GM18519 (cell line): ENCODE data around the gene XCR1.

Experiments
- ATAC-seq: cut with Tn5 transposase; IDR thresholded peaks from one replicate; pipeline ENCODE4 v1.9.1; 2021; ENCODE audit warnings: mild to moderate bottlenecking, moderate library complexity; ENCODE audit not compliant: unreplicated experiment, low FRiP score

XCR1 gene

GRCh38 chr3:45985532-45986302 lies 41.6 kb downstream of the XCR1 start:
- ATAC-seq, result no peak

GRCh38 chr3:45984331-45985312 lies 42.7 kb downstream of the XCR1 start:
- ATAC-seq, result no peak

- ATAC-seq, result no peak
Observed at GRCh38 chr3:45983770-45984169, 43.5 kb downstream of the XCR1 start.

DNA sequence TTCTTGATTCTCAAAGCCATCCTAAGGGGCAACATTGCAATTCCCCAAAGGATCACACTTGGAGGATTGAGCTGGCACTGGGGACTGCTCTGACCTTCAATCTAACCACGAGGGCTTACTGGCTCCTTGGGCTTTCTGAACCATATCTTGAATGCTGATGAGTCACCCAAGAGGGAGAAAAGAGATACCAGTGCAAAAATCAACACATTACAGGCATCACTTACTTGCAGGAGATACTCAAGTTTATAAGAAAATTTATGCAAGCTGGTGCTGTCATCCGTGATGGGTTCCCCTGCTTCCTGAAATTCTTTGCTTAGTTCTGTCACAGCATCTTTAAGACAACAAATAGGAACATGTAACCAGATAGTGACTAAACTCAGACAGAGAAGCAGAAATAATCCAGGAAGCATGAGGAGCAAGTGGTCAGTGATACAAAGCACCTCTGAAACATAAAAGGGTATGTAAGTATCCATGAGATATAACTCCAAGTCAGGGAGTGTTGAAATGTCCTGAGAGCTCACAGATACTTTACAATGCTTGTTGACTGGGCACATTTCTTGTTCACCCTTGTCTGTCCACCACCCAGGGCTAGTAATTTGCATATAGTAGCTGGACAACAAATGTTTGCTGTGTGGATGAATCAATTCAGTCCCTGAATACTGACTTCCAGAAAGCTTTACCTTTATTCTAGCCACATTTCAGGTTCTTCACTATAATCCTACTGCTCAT lies 45.8 kb downstream of the XCR1 start:
- ATAC-seq, result no peak

- no peak for ATAC-seq
Observed at GRCh38 chr3:45980819-45981218, 46.5 kb downstream of the XCR1 start.

- no peak for ATAC-seq
Observed at GRCh38 chr3:45980229-45980813, 47.0 kb downstream of the XCR1 start.

- no peak for ATAC-seq
Observed at GRCh38 chr3:45979378-45979777, 47.9 kb downstream of the XCR1 start.

DNA sequence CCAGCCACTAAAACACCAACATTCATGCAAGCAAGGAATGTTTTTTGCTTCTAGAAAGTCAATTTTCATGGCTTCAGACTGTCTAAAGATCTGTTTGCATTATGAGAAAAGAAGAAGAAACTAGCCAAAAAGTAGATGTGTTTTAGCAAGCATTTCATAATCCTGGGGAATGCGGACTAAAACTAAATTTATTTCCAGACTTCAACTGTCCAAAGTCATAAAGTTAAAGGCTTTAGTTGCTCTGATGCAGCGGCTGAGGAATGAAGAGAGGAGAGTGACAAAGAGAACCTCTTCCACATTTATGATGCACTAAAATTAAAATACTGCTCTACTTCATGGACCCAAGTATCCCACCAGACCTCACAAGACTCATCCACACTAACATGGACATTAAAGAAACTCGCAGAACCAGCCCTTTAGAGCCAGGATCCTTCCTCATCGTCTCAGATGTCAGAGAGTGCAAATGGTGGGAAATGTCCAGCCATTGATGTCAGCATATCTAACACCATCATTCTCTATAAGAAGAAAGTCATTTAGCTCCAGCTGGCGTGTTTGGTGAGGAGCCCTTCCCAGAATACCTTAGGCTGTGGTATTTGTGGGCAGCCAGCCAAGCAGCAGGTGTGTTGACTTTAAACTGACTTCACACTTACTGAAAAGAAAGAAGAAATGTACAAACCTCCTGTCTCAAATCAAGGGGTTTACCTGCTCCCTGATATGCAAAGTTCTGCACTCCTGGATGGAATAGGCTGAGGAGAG lies 49.1 kb downstream of the XCR1 start:
- no peak for ATAC-seq

- ATAC-seq, result no peak
Observed at GRCh38 chr3:45976191-45977091, 50.8 kb downstream of the XCR1 start.

GRCh38 chr3:45975686-45976085 lies 51.6 kb downstream of the XCR1 start:
- ATAC-seq, result no peak

- no peak for ATAC-seq
Observed at GRCh38 chr3:45974686-45975085, 52.6 kb downstream of the XCR1 start.

- no peak for ATAC-seq
Observed at GRCh38 chr3:45972534-45973402, 54.5 kb downstream of the XCR1 start.

- ATAC-seq, result no peak
Observed at GRCh38 chr3:45969953-45970352, 57.3 kb downstream of the XCR1 start.

DNA sequence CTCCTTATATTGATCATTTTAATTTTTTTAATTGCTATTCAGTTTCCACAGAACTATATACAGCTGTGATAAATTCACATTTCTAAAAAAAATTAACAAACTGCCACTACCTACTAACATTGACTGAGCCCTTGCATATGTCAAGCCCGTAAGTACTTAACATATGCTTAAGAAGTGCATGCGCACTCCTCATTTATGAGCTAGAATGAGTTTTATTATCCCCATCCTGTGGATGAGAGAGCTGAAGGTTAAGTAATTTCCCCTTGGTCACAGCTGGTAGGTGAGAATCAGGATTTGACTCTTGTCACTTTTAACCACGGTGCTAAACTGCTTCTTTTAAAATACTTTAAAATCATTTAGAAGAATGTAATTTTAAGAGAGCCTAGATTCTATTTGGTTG lies 58.2 kb downstream of the XCR1 start:
- no peak for ATAC-seq

DNA sequence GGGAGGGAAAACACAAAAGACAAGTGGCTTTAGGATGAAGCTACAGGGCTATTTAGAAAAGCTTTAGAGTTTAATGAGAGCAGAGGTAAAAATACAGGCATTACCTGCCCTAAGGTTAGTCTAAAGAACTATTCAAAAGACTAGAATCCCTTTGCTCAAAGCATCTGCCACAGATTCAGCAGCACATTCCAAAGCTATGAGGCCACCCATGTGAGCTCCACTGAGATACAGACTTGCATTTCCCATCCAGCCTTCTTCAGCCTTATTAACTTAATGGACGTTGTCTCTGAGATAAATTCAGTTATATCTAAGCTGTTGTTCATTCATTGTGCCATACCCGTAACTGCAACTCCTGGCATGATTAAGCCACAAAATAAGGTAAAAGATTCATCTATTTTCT lies 58.6 kb downstream of the XCR1 start:
- ATAC-seq, result no peak

- ATAC-seq, result no peak
Observed at GRCh38 chr3:45968149-45968548, 59.1 kb downstream of the XCR1 start.

GRCh38 chr3:45967724-45968123 lies 59.6 kb downstream of the XCR1 start:
- ATAC-seq, result no peak
